ENCODE results near the gene ATG4C. TPM values are rescaled to one million over a fixed set of nuclear protein-coding genes. Genes with fewer than 3 reads are reported as not detected.
"Not testable (repeated sequence)": the region's sequence is repeated elsewhere in the genome, so short reads cannot be mapped to it uniquely, and the experiment has no call there.

Gene ATG4C
- total RNA-seq, 2 experiments from 2014 or later = 4.2 to 4.6 TPM

- intact Hi-C loops (cut with DNase I, micrococcal nuclease); H3K36me3 Mint-ChIP-seq (ENCODE audit: low read depth); POLR2A ChIA-PET: not testable (repeated sequence)
Observed at GRCh38 chr1:62761223-62761870, 22.6 kb upstream of the ATG4C start.

GRCh38 chr1:62762027-62762426, 21.9 kb upstream of the ATG4C start:
- H3K4me3 ChIP-seq (ENCODE audit: low read length); H3K4me1 ChIP-seq (ENCODE audit: insufficient read depth, low read length); H3K27ac Mint-ChIP-seq; intact Hi-C loops (cut with DNase I, micrococcal nuclease); H3K9me3 ChIP-seq (ENCODE audit: control insufficient read depth in 1 of 2, insufficient read depth in 1 of 2, low read length in 2 of 2); H3K27ac ChIP-seq (ENCODE audit: low read depth in 1 of 2, low read length in 2 of 2); H3K9me3 Mint-ChIP-seq; ATAC-seq (ENCODE audit: poor library complexity); H3K4me1 Mint-ChIP-seq (ENCODE audit: low read depth); POLR2A ChIA-PET; CTCF ChIA-PET; H3K36me3 Mint-ChIP-seq (ENCODE audit: low read depth); H3K4me3 Mint-ChIP-seq; H3K36me3 ChIP-seq (ENCODE audit: insufficient read depth, low read length); DNase-seq; H3K27me3 Mint-ChIP-seq; H3K27me3 ChIP-seq (ENCODE audit: control insufficient read depth in 1 of 2, insufficient read depth in 2 of 2, low read length in 2 of 2): not testable (repeated sequence)

More at GRCh38 chr1:62761223-62761870, 22.6 kb upstream of the ATG4C start:
- H3K9me3 Mint-ChIP-seq; CTCF ChIA-PET; H3K27ac ChIP-seq (ENCODE audit: low read depth in 1 of 2, low read length in 2 of 2); H3K27ac Mint-ChIP-seq; H3K4me1 ChIP-seq (ENCODE audit: insufficient read depth, low read length); ATAC-seq (ENCODE audit: poor library complexity); H3K27me3 ChIP-seq (ENCODE audit: control insufficient read depth in 1 of 2, insufficient read depth in 2 of 2, low read length in 2 of 2); H3K9me3 ChIP-seq (ENCODE audit: control insufficient read depth in 1 of 2, insufficient read depth in 1 of 2, low read length in 2 of 2); H3K4me3 ChIP-seq (ENCODE audit: low read length); H3K4me1 Mint-ChIP-seq (ENCODE audit: low read depth); H3K4me3 Mint-ChIP-seq; H3K36me3 ChIP-seq (ENCODE audit: insufficient read depth, low read length); H3K27me3 Mint-ChIP-seq: not testable (repeated sequence)
- peak in 1 of 14 experiments; percentile 8 for DNase-seq

GRCh38 chr1:62765981-62766380, 18.0 kb upstream of the ATG4C start:
- no peaks in the 10 kb centered on the region for H3K27me3 ChIP-seq (ENCODE audit: control insufficient read depth in 1 of 2, insufficient read depth in 2 of 2, low read length in 2 of 2)
- no peak overlapping the region for H3K4me3 Mint-ChIP-seq
- no peaks in the 10 kb centered on the region for H3K4me1 Mint-ChIP-seq (ENCODE audit: low read depth)
- no peak overlapping the region for H3K4me3 ChIP-seq (ENCODE audit: low read length)
- no peaks in the 10 kb centered on the region for H3K9me3 ChIP-seq (ENCODE audit: control insufficient read depth in 1 of 2, insufficient read depth in 1 of 2, low read length in 2 of 2)
- CTCF ChIA-PET = interaction anchor here (1.3 kb wide), 1 partner anchor 9 kb away, joined by 3 read pairs; no protein-coding TSS in a partner anchor
- POLR2A ChIA-PET = no interaction called here
- peaks cover 2% of the 10 kb centered on the region for H3K9me3 Mint-ChIP-seq
- H3K27me3 Mint-ChIP-seq = no peaks in the 10 kb centered on the region
- no peak for DNase-seq
- H3K36me3 ChIP-seq (ENCODE audit: insufficient read depth, low read length) = no peaks in the 10 kb centered on the region
- no peak overlapping the region for H3K27ac Mint-ChIP-seq
- TF ChIP-seq CTCF (IDR thresholded peaks at IDR 0.05) = no peak
- intact Hi-C loops (cut with DNase I, micrococcal nuclease) = no loop called here
- no peaks in the 10 kb centered on the region for H3K4me1 ChIP-seq (ENCODE audit: insufficient read depth, low read length)
- no peak overlapping the region for H3K27ac ChIP-seq (ENCODE audit: low read depth in 1 of 2, low read length in 2 of 2)
- no peak for ATAC-seq (ENCODE audit: poor library complexity)
- H3K36me3 Mint-ChIP-seq (ENCODE audit: low read depth) = no peaks in the 10 kb centered on the region

GRCh38 chr1:62768551-62768950, 15.4 kb upstream of the ATG4C start:
- CTCF ChIA-PET = interaction anchor here (0.6 kb wide), 1 partner anchor 1709 kb away, joined by 3 read pairs; no protein-coding TSS in a partner anchor
- DNase-seq; H3K4me3 Mint-ChIP-seq; H3K4me1 ChIP-seq (ENCODE audit: insufficient read depth, low read length); intact Hi-C loops (cut with DNase I, micrococcal nuclease); H3K27me3 Mint-ChIP-seq; H3K27ac ChIP-seq (ENCODE audit: low read depth in 1 of 2, low read length in 2 of 2); H3K36me3 ChIP-seq (ENCODE audit: insufficient read depth, low read length); H3K4me3 ChIP-seq (ENCODE audit: low read length); H3K27ac Mint-ChIP-seq; H3K4me1 Mint-ChIP-seq (ENCODE audit: low read depth); H3K9me3 ChIP-seq (ENCODE audit: control insufficient read depth in 1 of 2, insufficient read depth in 1 of 2, low read length in 2 of 2); H3K36me3 Mint-ChIP-seq (ENCODE audit: low read depth); H3K27me3 ChIP-seq (ENCODE audit: control insufficient read depth in 1 of 2, insufficient read depth in 2 of 2, low read length in 2 of 2); ATAC-seq (ENCODE audit: poor library complexity); POLR2A ChIA-PET; H3K9me3 Mint-ChIP-seq: not testable (repeated sequence)

All from CD4-positive, alpha-beta T cell (primary cell).